Sigmoid colon (tissue), 7 donors: Measurements from ENCODE around the gene HS3ST4. TPM values are rescaled to one million over a fixed set of nuclear protein-coding genes. Genes with fewer than 3 reads are reported as not detected.

Experiments used
- DNase-seq: peaks from one replicate; pipeline ENCODE4 v3.0.0-alpha.2; 2019
- H3K27ac ChIP-seq, 4 donors: fragments of 200-600 bp; sonication (generic); one replicate each; pipeline ENCODE4 v1.5.1; 2016 to 2019; ENCODE audit warnings: mild to moderate bottlenecking in 1 of 4
- H3K27me3 ChIP-seq, 3 donors: fragments of 200-600 bp; sonication (generic); one replicate each; pipeline ENCODE4 v1.5.1; 2019; ENCODE audit warnings: mild to moderate bottlenecking in 1 of 3
- H3K36me3 ChIP-seq, 4 donors: fragments of 200-600 bp; sonication (generic); one replicate each; pipeline ENCODE4 v1.5.1; 2016 to 2019
- H3K4me1 ChIP-seq, 4 donors: fragments of 200-600 bp; sonication (generic); one replicate each; pipeline ENCODE4 v1.5.1; 2017 to 2019
- H3K4me3 ChIP-seq, 4 donors: fragments of 200-600 bp; sonication (generic); one replicate each; pipeline ENCODE4 v1.5.1; 2017 to 2019; ENCODE audit warnings: mild to moderate bottlenecking in 2 of 4, moderate library complexity in 1 of 4
- H3K9me3 ChIP-seq, 4 donors: fragments of 200-600 bp in 3 of 4; sonication (generic) in 3 of 4; one replicate each; pipeline versions ENCODE4 v1.5.1 to v1.6.1; 2013 to 2019
- CTCF ChIP-seq, 4 experiments: fragments of 450-650 bp in 3 of 4; fragments of 200-600 bp in 1 of 4; IDR thresholded peaks; one replicate each; pipeline ENCODE4 v1.5.1; 2016 to 2019; ENCODE audit warnings: antibody characterized with exemption in 4 of 4, mild to moderate bottlenecking in 3 of 4, moderate library complexity in 2 of 4
- EP300 ChIP-seq, 4 donors: sonication (generic); formaldehyde crosslinking; IDR thresholded peaks; one replicate each; pipeline ENCODE4 v1.6.1; 2017; ENCODE audit warnings: antibody characterized with exemption in 4 of 4
- POLR2A ChIP-seq, 2 donors: fragments of 450-650 bp; IDR thresholded peaks; one replicate each; pipeline ENCODE4 v1.6.1; 2016; ENCODE audit warnings: antibody characterized with exemption in 2 of 2, mild to moderate bottlenecking in 2 of 2, moderate library complexity in 2 of 2
- POLR2AphosphoS5 ChIP-seq, 4 donors: sonication (generic); formaldehyde crosslinking; IDR thresholded peaks; one replicate each; pipeline ENCODE4 v1.6.1; 2017; ENCODE audit warnings: antibody characterized with exemption in 4 of 4
- WGBS, 2 donors: extraction: QIAGEN DNeasy Blood & Tissue Kit; methylation state at CpG; one replicate each; pipeline ENCODE4 v1.1.7; 2013; 5-methylcytosine and 5-hydroxymethylcytosine counted together
- intact Hi-C: fragments of 100-400 bp; cut with DNase I; formaldehyde crosslinking; loops from one replicate; pipeline ENCODE4 v1.15.1; 2023
- polyA plus RNA-seq, 3 donors: library from polyadenylated mRNA; stranded (reverse); fragments of 200-250 nt; gene quantifications; one replicate each; pipeline ENCODE4 v1.2.3, GENCODE V29; 2013
- small RNA-seq, 3 donors: library from RNA; depleted of rRNA; stranded (forward); fragments of <200 nt; gene quantifications; one replicate each; pipeline ENCODE3, GENCODE V24; 2016
- total RNA-seq, 4 donors: library from RNA; depleted of rRNA; stranded (reverse); fragments of >200 nt; gene quantifications; one replicate each; pipeline ENCODE4 v1.1.0, GENCODE V29; 2016
- donor health status: healthy with polysubstance abuse.
- donor health status: Bipolar disorder and iron deficiency.
- donor health status: healthy.

Gene HS3ST4
- total and polyA plus RNA-seq, 7 donors: 0.07 to 0.14 TPM; not detected in 5

GRCh38 chr16:26186091-26186615 is 494.4 kb downstream of the HS3ST4 start:
- no peaks in the 10 kb centered on the region for H3K27me3 ChIP-seq
- intact Hi-C loops: no loop called here
- H3K4me1 ChIP-seq: no peaks in the 10 kb centered on the region
- TF ChIP-seq EP300 (IDR thresholded peaks at IDR 0.05): no peak
- no peak for TF ChIP-seq CTCF (IDR thresholded peaks at IDR 0.05)
- TF ChIP-seq POLR2A (IDR thresholded peaks at IDR 0.05): no peak
- no peak for TF ChIP-seq POLR2AphosphoS5 (IDR thresholded peaks at IDR 0.05)
- H3K27ac ChIP-seq: no peak overlapping the region
- H3K36me3 ChIP-seq: no peaks in the 10 kb centered on the region
- H3K9me3 ChIP-seq: no peaks in the 10 kb centered on the region
- H3K4me3 ChIP-seq: no peak overlapping the region
- DNase-seq: no peak
- 66 to 86% methylated on average over 1 of the region's 1 CpG for WGBS, 2 donors

Small RNA genes lying within 50 kb of the gene (small RNA-seq; reads per million reads assigned to genes)
- gene HMGN2P3 (0 reads per million in 3 donors), gene MIR548W (0 reads per million in 3 donors), gene RNA5SP405 (0 reads per million in 3 donors)
